MV-4-11 (cell line): Measurements from ENCODE around the gene ACKR2.

ENCODE experiments used
- DNase-seq: peaks from one replicate; lab custom pipeline; 2025; lab: John Stamatoyannopoulos, UW

The ACKR2 gene

DNA sequence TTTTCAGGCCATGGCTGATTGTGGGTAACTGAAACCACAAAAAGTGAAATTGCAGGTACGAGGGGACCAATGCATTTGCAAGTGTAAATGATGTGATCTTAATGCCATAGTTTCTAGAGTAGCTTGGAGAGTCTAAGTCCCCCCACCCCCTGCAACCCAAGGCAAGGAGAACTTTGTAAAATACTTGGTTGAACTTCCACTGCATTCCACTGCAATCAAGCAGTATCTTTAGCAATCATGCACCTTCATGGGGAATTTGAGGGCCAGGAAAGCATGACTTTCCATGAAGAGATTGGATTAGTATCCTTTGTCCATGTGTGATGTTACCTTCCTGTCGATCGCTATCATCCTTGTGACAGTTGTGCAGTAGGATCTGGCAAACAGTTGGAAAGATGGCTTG, 77.8 kb downstream of the ACKR2 start:
- DNase-seq = no peak

GRCh38 chr3:42891042-42891441, 81.8 kb downstream of the ACKR2 start:
- DNase-seq = no peak

GRCh38 chr3:42892169-42892568, 82.9 kb downstream of the ACKR2 start:
- DNase-seq = no peak

GRCh38 chr3:42892807-42893206, 83.6 kb downstream of the ACKR2 start:
- no peak for DNase-seq

DNA sequence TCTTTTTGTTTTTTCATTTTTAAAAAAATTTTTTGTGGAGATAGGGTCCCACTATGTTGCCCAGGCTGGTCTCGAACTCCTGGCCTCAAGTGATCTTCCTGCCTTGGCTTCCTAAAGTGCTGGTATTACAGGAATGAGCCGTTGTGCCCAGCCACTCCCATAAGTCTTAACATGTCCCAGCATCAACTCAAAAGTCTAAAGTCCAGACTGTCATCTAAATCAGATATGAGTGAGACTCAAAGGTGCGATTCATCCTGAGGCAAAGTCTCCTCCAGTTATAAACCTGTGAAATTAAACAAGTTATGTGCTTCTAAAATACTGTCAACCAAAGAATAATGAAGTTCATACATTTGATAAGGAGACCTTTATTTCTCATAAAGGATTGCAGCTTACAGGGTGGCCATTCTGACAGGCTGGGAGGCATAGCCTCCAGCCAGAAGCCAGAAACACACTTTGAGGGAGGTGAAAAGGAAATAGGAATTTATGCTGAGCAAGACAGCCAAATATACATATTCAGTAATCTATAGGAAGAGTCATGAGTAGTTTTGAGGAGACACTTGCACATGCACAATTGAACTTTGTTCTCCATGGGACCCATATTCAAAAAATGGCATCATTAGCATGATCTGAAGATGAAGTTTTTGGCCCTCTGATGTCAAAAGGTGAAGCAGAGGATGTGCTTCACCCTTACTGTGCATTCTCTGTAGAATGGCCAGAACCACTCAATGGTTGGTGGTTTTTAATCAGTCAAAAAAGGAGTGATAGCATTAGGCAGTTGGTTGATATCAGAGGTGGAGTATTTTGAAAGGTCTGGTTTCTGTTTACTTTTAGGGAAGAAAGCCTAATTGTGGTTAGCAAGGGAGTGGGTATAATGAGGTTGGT, 85.7 kb downstream of the ACKR2 start:
- DNase-seq = no peak

GRCh38 chr3:42895580-42895868, 86.3 kb downstream of the ACKR2 start:
- no peak for DNase-seq

DNA sequence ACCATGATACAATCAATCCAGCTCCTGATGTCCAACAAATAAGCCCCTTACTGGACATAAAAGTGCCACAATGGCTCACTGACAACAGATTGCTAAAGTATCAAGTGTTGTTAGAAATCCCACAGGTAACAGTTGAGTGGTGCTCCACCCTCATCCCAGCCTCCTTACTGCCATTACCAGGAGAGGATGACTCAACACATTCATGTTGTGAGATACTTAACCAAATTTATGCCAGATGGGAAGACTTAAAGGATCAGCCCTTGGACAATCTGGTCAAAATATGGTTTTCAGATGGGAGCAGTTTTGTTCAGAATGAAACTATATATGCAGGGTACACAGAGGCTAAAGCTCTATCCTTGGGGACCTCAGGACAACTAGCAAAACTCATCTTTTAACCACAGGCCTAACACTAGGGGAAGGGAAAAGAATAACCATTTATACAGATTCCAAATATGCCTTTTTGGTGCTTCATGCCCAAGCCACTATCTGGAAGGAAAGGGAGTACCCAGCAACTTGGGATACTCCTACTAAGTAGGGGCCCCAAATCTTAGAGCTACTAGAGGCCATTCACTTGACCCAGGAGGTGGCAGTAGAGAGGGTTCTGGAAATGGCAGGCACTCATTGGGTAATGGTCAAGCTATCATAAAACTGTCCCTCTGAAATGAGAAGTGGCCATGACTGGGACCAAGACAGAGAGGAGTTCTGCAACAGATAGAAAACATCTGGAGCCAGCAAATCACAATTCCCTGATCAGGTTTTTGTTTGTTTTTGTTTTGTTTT, 89.8 kb downstream of the ACKR2 start:
- DNase-seq = no peak

GRCh38 chr3:42900226-42901072, 91.2 kb downstream of the ACKR2 start:
- DNase-seq = no peak

DNA sequence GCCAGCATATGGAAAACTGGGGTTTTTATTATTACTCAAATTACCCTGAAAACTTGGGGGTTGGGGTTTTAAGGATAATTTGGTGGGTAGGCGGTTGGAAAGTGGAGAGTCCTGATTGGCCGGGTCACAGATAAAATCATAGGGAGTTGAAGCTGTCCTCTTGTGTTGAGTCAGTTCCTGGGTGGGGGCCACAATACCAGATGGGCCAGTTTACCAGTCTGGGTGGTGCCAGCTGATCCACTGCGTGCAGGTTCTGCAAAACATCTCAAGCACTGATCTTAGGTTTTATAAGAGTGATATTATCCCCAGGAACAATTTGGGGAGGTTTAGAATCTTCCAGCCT, 91.8 kb downstream of the ACKR2 start:
- DNase-seq = no peak

- DNase-seq = no peak
These were observed 93.0 kb downstream of the ACKR2 start for GRCh38 chr3:42902257-42902656.

- no peak for DNase-seq
These were observed 94.8 kb downstream of the ACKR2 start for GRCh38 chr3:42904076-42904475.

GRCh38 chr3:42905740-42906069, 96.5 kb downstream of the ACKR2 start:
- DNase-seq = no peak

GRCh38 chr3:42906070-42906847, 97.0 kb downstream of the ACKR2 start, which contains the start of gene ZNF662:
Gene ZNF662 (plus strand): TSS chr3:42906142. CDS start chr3:42908115, 1,973 bp downstream.
- DNase-seq = no peak

DNA sequence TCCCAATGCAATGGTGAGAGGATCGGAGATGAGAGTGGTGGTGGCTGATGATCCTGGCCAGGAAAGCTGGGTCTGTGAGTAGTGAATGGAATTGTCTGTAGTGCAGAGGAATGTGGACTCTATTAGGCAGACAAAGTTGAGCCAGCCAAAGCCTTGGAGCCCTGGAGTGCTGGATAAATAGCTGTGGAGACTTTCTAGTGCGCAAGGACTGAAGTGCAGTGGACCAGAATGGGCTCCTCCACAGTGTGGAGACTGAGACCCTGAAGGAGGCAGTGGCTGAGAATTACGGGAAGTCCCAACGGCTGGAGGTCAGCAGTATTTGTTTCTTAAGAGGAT, 97.6 kb downstream of the ACKR2 start:
- no peak for DNase-seq

DNA sequence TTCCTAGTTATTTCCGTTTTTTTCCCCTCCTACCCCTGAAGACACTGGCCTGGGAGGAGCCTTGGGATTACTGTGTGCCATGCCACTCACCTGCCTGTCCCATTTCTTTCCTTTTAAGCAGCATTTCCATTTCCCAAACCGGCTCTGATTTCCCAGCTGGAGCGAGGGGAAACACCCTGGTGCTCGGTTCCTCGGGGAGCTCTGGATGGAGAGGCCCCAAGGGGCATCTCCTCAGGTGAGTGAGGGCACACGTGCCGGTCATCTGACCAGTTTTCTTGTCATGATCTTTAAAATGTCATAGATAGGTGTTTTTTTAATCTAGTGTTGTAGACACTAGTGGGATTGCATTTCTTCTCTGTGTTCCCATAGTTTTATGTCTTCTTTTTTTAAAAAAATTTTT, 99.4 kb downstream of the ACKR2 start:
- DNase-seq = no peak

GRCh38 chr3:42911551-42911950, 102.3 kb downstream of the ACKR2 start:
- DNase-seq = no peak

GRCh38 chr3:42914771-42915515, 105.7 kb downstream of the ACKR2 start:
- no peak for DNase-seq
